Keratinocyte (primary cell): Measurements from ENCODE around the gene FRYL. TPM values are rescaled to one million over a fixed set of nuclear protein-coding genes. Genes with fewer than 3 reads are reported as not detected.

ENCODE experiments used
- DNase-seq: peaks from one replicate; pipeline ENCODE4 v3.0.0-alpha.2; 2011; ENCODE audit warnings: low read depth, missing footprints, low spot score
- FAIRE-seq: peaks from 2 replicates; lab custom pipeline; 2011; peaks lifted over from hg19 to GRCh38; lab: Jason Lieb, UNC
- H2AFZ ChIP-seq: 2 replicates; pipeline ENCODE4 v1.6.0; 2012; ENCODE audit warnings: low read length, control low read depth, inconsistent platforms; ENCODE audit not compliant: control insufficient read depth
- H3K27ac ChIP-seq: 2 replicates; pipeline ENCODE4 v1.5.1; 2011; ENCODE audit warnings: low read length; ENCODE audit not compliant: control insufficient read depth, insufficient read depth
- H3K27me3 ChIP-seq: 3 replicates; pipeline ENCODE4 v1.6.0; 2011; ENCODE audit warnings: low read length; ENCODE audit not compliant: control insufficient read depth, insufficient read depth; ENCODE audit errors: extremely low read depth
- H3K36me3 ChIP-seq, 2 experiments: 2 replicates in 1 of 2; 3 replicates in 1 of 2; pipeline ENCODE4 v1.5.1; 2011; ENCODE audit warnings: low read length in 2 of 2, mild to moderate bottlenecking in 1 of 2; ENCODE audit not compliant: control insufficient read depth in 2 of 2, insufficient read depth in 2 of 2; ENCODE audit errors: extremely low read depth in 1 of 2
- H3K4me1 ChIP-seq: 3 replicates; pipeline ENCODE4 v1.5.1; 2011; ENCODE audit warnings: low read length; ENCODE audit not compliant: control insufficient read depth, insufficient read depth; ENCODE audit errors: extremely low read depth
- H3K4me2 ChIP-seq: 3 replicates; pipeline ENCODE4 v1.6.0; 2011; ENCODE audit warnings: low read depth, low read length; ENCODE audit not compliant: control insufficient read depth, insufficient read depth; ENCODE audit errors: extremely low read depth
- H3K4me3 ChIP-seq, 3 experiments: fragments of 200-600 bp in 1 of 3; sonication (generic) in 1 of 3; 2 replicates in 2 of 3; 3 replicates in 1 of 3; pipeline ENCODE4 v1.5.1; 2011 to 2016; ENCODE audit warnings: low read length in 3 of 3, mild to moderate bottlenecking in 3 of 3, control low read depth in 2 of 3, inconsistent platforms in 1 of 3, low read depth in 1 of 3, mixed read lengths in 1 of 3, mixed run types in 1 of 3, moderate library complexity in 1 of 3; ENCODE audit not compliant: control insufficient read depth in 2 of 3, insufficient read depth in 2 of 3; ENCODE audit errors: extremely low read depth in 1 of 3
- H3K79me2 ChIP-seq: 2 replicates; pipeline ENCODE4 v1.6.0; 2012; ENCODE audit warnings: low read length; ENCODE audit not compliant: control insufficient read depth, insufficient read depth
- H3K9ac ChIP-seq: 3 replicates; pipeline ENCODE4 v1.6.0; 2011; ENCODE audit warnings: low read length; ENCODE audit not compliant: control insufficient read depth, insufficient read depth; ENCODE audit errors: extremely low read depth
- H3K9me1 ChIP-seq: 3 replicates; pipeline ENCODE4 v1.6.0; 2011; ENCODE audit warnings: low read length; ENCODE audit not compliant: control insufficient read depth, insufficient read depth; ENCODE audit errors: extremely low read depth
- H3K9me3 ChIP-seq: 2 replicates; pipeline ENCODE4 v1.5.1; 2012; ENCODE audit warnings: low read depth, low read length; ENCODE audit not compliant: control insufficient read depth
- H4K20me1 ChIP-seq: 3 replicates; pipeline ENCODE4 v1.6.0; 2011; ENCODE audit warnings: low read length; ENCODE audit not compliant: control insufficient read depth, insufficient read depth; ENCODE audit errors: extremely low read depth
- CTCF ChIP-seq, 3 experiments: IDR thresholded peaks in 1 of 3; conservative IDR thresholded peaks in 1 of 3; optimal IDR thresholded peaks in 1 of 3; 2 replicates in 2 of 3; 3 replicates in 1 of 3; pipeline versions ENCODE3 to v1.5.1; 2011; ENCODE audit warnings: low read length in 3 of 3, mild to moderate bottlenecking in 3 of 3, moderate library complexity in 2 of 3, control low read depth in 1 of 3, inconsistent platforms in 1 of 3; ENCODE audit not compliant: insufficient read depth in 2 of 3; ENCODE audit errors: extremely low read depth in 1 of 3
- EZH2 ChIP-seq: IDR thresholded peaks from one replicate; pipeline ENCODE4 v1.6.1; 2012; ENCODE audit warnings: inconsistent platforms, mild to moderate bottlenecking, low read length, moderate library complexity
- dilution Hi-C: fragments of 300-500 bp; cut with MboI; formaldehyde crosslinking; loops from one replicate; pipeline ENCODE4 v1.7.0; 2020; ENCODE audit warnings: low sequenced_read_pairs; ENCODE audit not compliant: extremely low pct_ligation_motif_present
- polyA plus RNA-seq, 5 experiments: library from polyadenylated mRNA; depleted of rRNA in 3 of 5; stranded (reverse) in 3 of 5; stranded (forward) in 1 of 5; unstranded in 1 of 5; fragments of >200 nt; gene quantifications; 1 replicate in 1 of 5; 2 replicates in 3 of 5; 3 replicates in 1 of 5; pipeline versions ENCODE4 v1.2.1 to v1.2.3, GENCODE V29; 2011 to 2012; ENCODE audit warnings: missing spikeins in 2 of 5, low read depth in 1 of 5, low replicate concordance in 1 of 5

FRYL gene
- polyA plus RNA-seq, 1 donor (not counting 4 experiments of a cell fraction or from before 2014, with no cell fraction given): 40.4 TPM

- DNase-seq: no peak
- no peaks in the 10 kb centered on the region for H3K27me3 ChIP-seq
- dilution Hi-C loops: no loop called here
- no peaks in the 10 kb centered on the region for H4K20me1 ChIP-seq
- H3K4me2 ChIP-seq: no peak overlapping the region
- no peaks in the 10 kb centered on the region for H3K9me1 ChIP-seq
- no peak overlapping the region for H3K9ac ChIP-seq
- TF ChIP-seq EZH2: no peak
- no peak for TF ChIP-seq CTCF (optimal IDR thresholded peaks at IDR 0.05 in 1 of 3, IDR thresholded peaks at IDR 0.05 in 1 of 3, conservative IDR thresholded peaks at IDR 0.05 in 1 of 3; ENCODE audit: extremely low read depth in 1 of 3, insufficient read depth in 2 of 3, low read length in 3 of 3)
- no peak overlapping the region for H3K4me3 ChIP-seq
- no peak overlapping the region for H3K27ac ChIP-seq
- FAIRE-seq: no peak
- H3K36me3 ChIP-seq: no peaks in the 10 kb centered on the region
- H2AFZ ChIP-seq: no peak overlapping the region
- peaks cover 27% of the 10 kb centered on the region for H3K79me2 ChIP-seq
- peaks cover 8% of the 10 kb centered on the region for H3K4me1 ChIP-seq
- H3K9me3 ChIP-seq: no peaks in the 10 kb centered on the region
These were observed 106.5 kb downstream of the FRYL start for GRCh38 chr4:48673537-48673936.

GRCh38 chr4:48670587-48670986 is 109.5 kb downstream of the FRYL start:
- Histone ChIP-seq H3K9me3 (no peaks in the 10 kb centered on the region), H4K20me1 (no peaks in the 10 kb centered on the region), H3K4me1 (peaks cover 21% of the 10 kb centered on the region), H3K9me1 (no peaks in the 10 kb centered on the region), H3K36me3 (no peaks in the 10 kb centered on the region), H3K27ac (no peak overlapping the region), H2AFZ (no peak overlapping the region), H3K79me2 (peaks cover 38% of the 10 kb centered on the region), H3K9ac (no peak overlapping the region), H3K4me2 (no peak overlapping the region), H3K4me3 (no peak overlapping the region), H3K27me3 (no peaks in the 10 kb centered on the region)
- FAIRE-seq (no peak), DNase-seq (no peak)
- no peak for TF ChIP-seq EZH2
- TF ChIP-seq CTCF (optimal IDR thresholded peaks at IDR 0.05 in 1 of 3, IDR thresholded peaks at IDR 0.05 in 1 of 3, conservative IDR thresholded peaks at IDR 0.05 in 1 of 3; ENCODE audit: extremely low read depth in 1 of 3, insufficient read depth in 2 of 3, low read length in 3 of 3): no peak
- dilution Hi-C loops: no loop called here
